H9 (cell line): Measurements from ENCODE around the gene LMF2. TPM values are rescaled to one million over a fixed set of nuclear protein-coding genes. Genes with fewer than 3 reads are reported as not detected.

Experiments
- DNase-seq: peaks from one replicate; pipeline ENCODE4 v3.0.0-alpha.2; 2017
- H2AFZ ChIP-seq: one replicate; pipeline ENCODE4 v1.6.1; 2013; ENCODE audit warnings: mild to moderate bottlenecking, low read length, control low read depth, moderate library complexity
- H2AK5ac ChIP-seq: 2 replicates; pipeline ENCODE4 v1.6.1; 2013; ENCODE audit warnings: low read length, control low read depth, mixed read lengths; ENCODE audit not compliant: insufficient read length
- H2BK120ac ChIP-seq: one replicate; pipeline ENCODE4 v1.6.1; 2013; ENCODE audit warnings: low read depth, mild to moderate bottlenecking, low read length, control low read depth, inconsistent platforms; ENCODE audit not compliant: poor library complexity, severe bottlenecking
- H2BK12ac ChIP-seq: 2 replicates; pipeline ENCODE4 v1.6.1; 2013; ENCODE audit warnings: low read length, control low read depth, mixed read lengths, low read depth; ENCODE audit not compliant: insufficient read length
- H2BK15ac ChIP-seq: 2 replicates; pipeline ENCODE4 v1.6.1; 2013; ENCODE audit warnings: low read depth, low read length, control low read depth
- H2BK20ac ChIP-seq: one replicate; pipeline ENCODE4 v1.6.1; 2013; ENCODE audit warnings: low read depth, mild to moderate bottlenecking, low read length, control low read depth, inconsistent platforms; ENCODE audit not compliant: poor library complexity, severe bottlenecking
- H2BK5ac ChIP-seq: 2 replicates; pipeline ENCODE4 v1.6.1; 2013; ENCODE audit warnings: low read length, control low read depth, mixed read lengths; ENCODE audit not compliant: insufficient read length
- H3K14ac ChIP-seq: 2 replicates; pipeline ENCODE4 v1.6.1; 2013; ENCODE audit warnings: low read length, control low read depth; ENCODE audit not compliant: insufficient read depth
- H3K18ac ChIP-seq: 2 replicates; pipeline ENCODE4 v1.6.1; 2013; ENCODE audit warnings: low read depth, mild to moderate bottlenecking, mixed read lengths, low read length, control low read depth; ENCODE audit not compliant: insufficient read length
- H3K23ac ChIP-seq: 2 replicates; pipeline ENCODE4 v1.6.1; 2013; ENCODE audit warnings: low read length, control low read depth, mixed read lengths, low read depth; ENCODE audit not compliant: insufficient read length
- H3K23me2 ChIP-seq: 2 replicates; pipeline ENCODE4 v1.6.1; 2013; ENCODE audit warnings: low read depth, mild to moderate bottlenecking, mixed read lengths, low read length, control low read depth; ENCODE audit not compliant: insufficient read length, poor library complexity, severe bottlenecking
- H3K27ac ChIP-seq: 2 replicates; pipeline ENCODE4 v1.5.1; 2013; ENCODE audit warnings: low read length, control low read depth, mixed read lengths, low read depth; ENCODE audit not compliant: insufficient read length
- H3K27me3 ChIP-seq: 2 replicates; pipeline ENCODE4 v1.6.1; 2013; ENCODE audit warnings: low read length, control low read depth, inconsistent platforms; ENCODE audit not compliant: insufficient read depth
- H3K4ac ChIP-seq: 2 replicates; pipeline ENCODE4 v1.6.1; 2013; ENCODE audit warnings: low read depth, mild to moderate bottlenecking, control low read depth, inconsistent platforms, low read length, moderate library complexity
- H3K4me1 ChIP-seq: 2 replicates; pipeline ENCODE4 v1.6.1; 2013; ENCODE audit warnings: low read length, control low read depth, inconsistent platforms; ENCODE audit not compliant: insufficient read depth
- H3K4me2 ChIP-seq: 2 replicates; pipeline ENCODE4 v1.6.1; 2013; ENCODE audit warnings: low read length, control low read depth, mixed read lengths; ENCODE audit not compliant: insufficient read length, insufficient read depth
- H3K56ac ChIP-seq: 2 replicates; pipeline ENCODE4 v1.6.1; 2013; ENCODE audit warnings: low read depth, mild to moderate bottlenecking, mixed read lengths, low read length, control low read depth; ENCODE audit not compliant: insufficient read length
- H3K79me1 ChIP-seq: 2 replicates; pipeline ENCODE4 v1.6.1; 2013; ENCODE audit warnings: low read depth, mild to moderate bottlenecking, moderate library complexity, low read length, control low read depth, inconsistent platforms; ENCODE audit not compliant: insufficient read depth, poor library complexity, severe bottlenecking
- H3K79me2 ChIP-seq: 2 replicates; pipeline ENCODE4 v1.6.1; 2013; ENCODE audit warnings: low read length, control low read depth, inconsistent platforms; ENCODE audit not compliant: insufficient read depth
- H3K9ac ChIP-seq: 2 replicates; pipeline ENCODE4 v1.6.1; 2013; ENCODE audit warnings: low read length, control low read depth, mixed read lengths; ENCODE audit not compliant: insufficient read length; ENCODE audit errors: extremely low read depth
- H3K9me3 ChIP-seq: one replicate; pipeline ENCODE4 v1.6.1; 2013; ENCODE audit warnings: low read depth, low read length, inconsistent platforms; ENCODE audit not compliant: control insufficient read depth
- H3T11ph ChIP-seq: one replicate; pipeline ENCODE4 v1.6.1; 2013; ENCODE audit warnings: mild to moderate bottlenecking, low read length, control low read depth, inconsistent platforms
- H4K20me1 ChIP-seq: one replicate; pipeline ENCODE4 v1.6.1; 2013; ENCODE audit not compliant: control insufficient read depth, insufficient read length, insufficient read depth
- H4K5ac ChIP-seq: 2 replicates; pipeline ENCODE4 v1.6.1; 2013; ENCODE audit warnings: low read depth, mild to moderate bottlenecking, mixed read lengths, low read length, control low read depth; ENCODE audit not compliant: insufficient read length
- H4K8ac ChIP-seq: replicated peaks from 2 replicates; pipeline ENCODE4 v1.6.1; 2013; ENCODE audit warnings: low read length, control low read depth, mixed read lengths, low read depth; ENCODE audit not compliant: insufficient read length
- H4K91ac ChIP-seq: 2 replicates; pipeline ENCODE4 v1.6.1; 2013; ENCODE audit warnings: low read depth, mild to moderate bottlenecking, moderate library complexity, mixed read lengths, low read length, control low read depth; ENCODE audit not compliant: insufficient read length
- H3K27ac Mint-ChIP-seq, 3 experiments: 2 replicates in 2 of 3; 3 replicates in 1 of 3; pipeline ENCODE4 v1.8.0; 2020 to 2021; ENCODE audit warnings: mixed read lengths in 3 of 3, mild to moderate bottlenecking in 1 of 3, moderate library complexity in 1 of 3
- H3K27me3 Mint-ChIP-seq: 2 replicates; pipeline ENCODE4 v1.8.0; 2021; ENCODE audit warnings: low read depth, mild to moderate bottlenecking, moderate library complexity, mixed read lengths
- H3K36me3 Mint-ChIP-seq, 3 experiments: 2 replicates in 2 of 3; 3 replicates in 1 of 3; pipeline ENCODE4 v1.8.0; 2020 to 2021; ENCODE audit warnings: low read depth in 3 of 3, mixed read lengths in 3 of 3; ENCODE audit not compliant: insufficient read depth in 1 of 3
- H3K4me1 Mint-ChIP-seq, 2 experiments: 2 replicates each; pipeline ENCODE4 v1.8.0; 2020; ENCODE audit warnings: mixed read lengths in 2 of 2
- H3K4me3 Mint-ChIP-seq, 2 experiments: 2 replicates in 1 of 2; 3 replicates in 1 of 2; pipeline ENCODE4 v1.8.0; 2020 to 2021; ENCODE audit warnings: mild to moderate bottlenecking in 2 of 2, mixed read lengths in 2 of 2, moderate library complexity in 1 of 2
- H3K9me3 Mint-ChIP-seq, 2 experiments: 2 replicates in 1 of 2; 3 replicates in 1 of 2; pipeline ENCODE4 v1.8.0; 2020; ENCODE audit warnings: mild to moderate bottlenecking in 2 of 2, mixed read lengths in 2 of 2, moderate library complexity in 1 of 2
- CTCF ChIP-seq: fragments of 200-600 bp; sonication (generic); conservative IDR thresholded peaks from 3 replicates; pipeline ENCODE4 v1.8.0; 2021; ENCODE audit warnings: antibody characterized with exemption, mild to moderate bottlenecking
- WGBS: extraction: QIAGEN DNeasy Blood & Tissue Kit; methylation state at CpG from one replicate; pipeline ENCODE4 v1.1.7; 2013; ENCODE audit warnings: missing lambda C conversion rate, low lambda C conversion rate, mixed read lengths; ENCODE audit not compliant: insufficient read length; ENCODE audit errors: extremely low coverage; 5-methylcytosine and 5-hydroxymethylcytosine counted together
- total RNA-seq: library from RNA; stranded (reverse); gene quantifications from 2 replicates; pipeline ENCODE4 v1.2.1, GENCODE V29; 2021

The LMF2 gene
- total RNA-seq, 1 experiment from 2014 or later = 43.6 TPM

DNA sequence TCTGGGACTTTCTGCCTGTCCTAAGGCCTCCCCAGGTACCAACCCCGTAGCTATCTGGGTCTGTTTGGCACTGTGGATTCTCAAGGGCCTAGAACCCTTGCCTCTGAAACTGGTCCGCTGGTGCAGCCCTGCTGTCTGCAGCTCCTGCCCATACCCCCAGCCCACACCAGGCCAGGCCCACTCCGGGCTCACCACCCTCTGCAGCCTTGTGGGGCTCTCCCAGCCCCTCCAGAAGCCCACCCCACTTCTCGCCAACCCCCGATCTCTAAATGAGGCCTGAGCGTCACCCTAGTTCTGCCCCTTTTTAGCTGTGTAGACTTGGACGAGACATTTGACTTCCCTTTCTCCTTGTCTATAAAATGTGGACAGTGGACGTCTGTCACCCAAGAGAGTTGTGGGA, 42.9 kb upstream of the LMF2 start:
- H3K4me1 Mint-ChIP-seq = peaks cover 4 to 7% of the 10 kb centered on the region in 2 experiments

More for the DNA sequence above, 42.9 kb upstream of the LMF2 start:
- Histone ChIP-seq H3K9me3 (no peaks in the 10 kb centered on the region), H3K79me2 (no peaks in the 10 kb centered on the region), H2BK15ac (no peak overlapping the region), H2BK120ac (no peak overlapping the region), H3K27me3 (no peaks in the 10 kb centered on the region), H2AK5ac (no peak overlapping the region), H2AFZ (no peak overlapping the region), H4K8ac (no peak overlapping the region), H2BK12ac (no peak overlapping the region), H3K4ac (no peak overlapping the region), H3K56ac (no peak overlapping the region), H3T11ph (no peak overlapping the region), H3K79me1 (no peaks in the 10 kb centered on the region), H2BK20ac (no peak overlapping the region), H2BK5ac (no peak overlapping the region), H3K23me2 (no peaks in the 10 kb centered on the region), H3K4me1 (no peaks in the 10 kb centered on the region), H3K4me2 (no peak overlapping the region), H3K18ac (no peak overlapping the region), H3K14ac (no peak overlapping the region; the same call in 1 of the 2 replicates), H4K91ac (no peak overlapping the region), H4K5ac (no peak overlapping the region), H3K27ac (no peak overlapping the region), H3K23ac (no peak overlapping the region), H3K9ac (no peak overlapping the region), H4K20me1 (no peaks in the 10 kb centered on the region)
- no peaks in the 10 kb centered on the region for H3K36me3 Mint-ChIP-seq
- no peak overlapping the region for H3K4me3 Mint-ChIP-seq
- no peak overlapping the region for H3K27ac Mint-ChIP-seq
- TF ChIP-seq CTCF = no peak
- H3K27me3 Mint-ChIP-seq = peaks cover 20% of the 10 kb centered on the region
- no peak for DNase-seq
- no CpG with 5 or more reads among the region's 8 CpGs for WGBS
- H3K9me3 Mint-ChIP-seq = no peaks in the 10 kb centered on the region
